Measurements from ENCODE around the gene TGIF1.

TGIF1 gene

DNA sequence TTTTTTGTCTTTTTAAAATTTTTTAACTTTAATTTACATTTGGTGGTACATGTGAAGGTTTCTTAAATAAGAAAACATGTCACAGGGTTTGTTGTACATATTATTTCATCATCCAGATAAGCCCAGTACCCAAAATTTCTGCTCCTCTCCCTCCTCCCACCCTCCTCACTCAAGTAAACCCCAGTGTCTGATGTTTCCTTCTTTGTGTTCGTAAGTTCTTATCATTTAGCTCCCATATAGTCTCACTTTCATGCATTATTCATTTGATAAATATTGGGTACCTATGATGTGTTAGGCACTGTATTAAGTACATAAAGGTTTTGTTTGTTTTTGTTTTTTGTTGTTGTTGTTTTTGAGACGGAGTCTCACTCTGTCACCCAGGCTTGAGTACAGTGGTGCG lies 5.7 kb upstream of the TGIF1 start:
- in situ Hi-C loops (cut with HindIII; ENCODE audit: low pct_unique_long_range_greater_than_20kb, low sequenced_read_pairs), result no loop called here
- no peak for TF ChIP-seq JUND (IDR thresholded peaks at IDR 0.05; ENCODE audit: low read depth)
- DNase-seq (ENCODE audit: low read depth in 1 of 2, low spot score in 1 of 2), result no peak

DNA sequence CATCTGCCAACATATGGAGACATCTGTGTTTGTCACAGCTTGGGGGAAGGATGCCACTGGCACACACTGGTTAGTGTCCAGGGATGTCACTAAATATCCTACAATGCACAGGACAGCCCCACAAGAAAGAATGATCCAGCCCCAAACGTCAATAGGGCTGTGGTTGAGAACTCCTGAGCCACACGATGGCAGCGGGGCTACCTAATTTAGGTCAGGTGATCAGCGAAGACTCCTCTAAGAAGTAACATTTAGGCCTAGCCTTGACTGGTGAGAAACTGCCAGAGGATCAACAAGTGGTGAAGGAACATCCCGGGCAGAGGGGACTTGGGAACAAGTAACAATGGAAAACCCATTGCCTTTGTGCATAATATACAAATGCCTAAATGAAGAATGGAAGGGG lies 5.0 kb upstream of the TGIF1 start:
- in situ Hi-C loops (cut with HindIII; ENCODE audit: low pct_unique_long_range_greater_than_20kb, low sequenced_read_pairs), result no loop called here
- no peak for TF ChIP-seq JUND (IDR thresholded peaks at IDR 0.05; ENCODE audit: low read depth)
- DNase-seq (ENCODE audit: low read depth in 1 of 2, low spot score in 1 of 2), result peak in 1 of 2 experiments; percentile 41

DNA sequence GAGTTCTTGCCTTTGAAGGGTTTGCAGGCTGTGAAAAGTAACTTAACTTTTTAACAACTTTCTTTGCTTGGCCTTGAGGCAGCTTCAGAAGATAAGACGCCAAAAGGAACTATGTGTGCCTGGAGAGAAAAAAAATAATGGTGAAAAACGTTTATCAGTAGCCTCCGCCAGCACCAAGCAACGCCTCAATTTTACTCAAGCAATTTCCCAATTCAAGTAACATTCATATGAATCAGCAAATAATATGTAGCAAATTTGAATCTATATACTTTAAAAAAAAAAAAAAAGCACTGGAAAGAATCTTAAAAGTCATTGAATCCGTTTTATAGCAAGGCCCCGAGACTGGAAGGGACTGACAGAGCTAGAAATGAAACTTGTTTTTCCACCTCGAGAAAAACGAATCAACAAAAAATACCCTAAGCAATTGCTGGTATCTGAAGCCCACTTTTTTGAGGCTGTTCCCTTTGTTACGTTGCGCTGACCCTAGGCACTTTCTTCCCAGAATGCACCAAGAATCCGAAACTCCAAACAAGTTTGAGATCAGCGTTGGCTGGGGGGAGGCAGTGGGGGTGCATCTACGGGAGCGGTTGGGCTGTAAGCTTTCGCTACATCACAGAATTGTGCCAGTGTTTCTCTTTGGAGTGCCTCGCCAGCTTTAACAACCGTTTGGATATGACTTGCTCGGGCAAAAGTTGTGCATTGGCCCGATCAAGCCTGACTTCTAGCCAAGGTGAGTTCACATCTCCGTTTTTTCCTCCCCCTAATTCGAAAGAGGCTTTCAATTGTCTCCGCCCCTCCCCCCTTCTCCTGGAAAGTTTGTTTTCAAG lies 2.7 kb upstream of the TGIF1 start:
- in situ Hi-C loops (cut with HindIII; ENCODE audit: low pct_unique_long_range_greater_than_20kb, low sequenced_read_pairs), result no loop called here
- DNase-seq (ENCODE audit: low read depth in 1 of 2, low spot score in 1 of 2), result no peak
- TF ChIP-seq JUND (IDR thresholded peaks at IDR 0.05; ENCODE audit: low read depth), result no peak

DNA sequence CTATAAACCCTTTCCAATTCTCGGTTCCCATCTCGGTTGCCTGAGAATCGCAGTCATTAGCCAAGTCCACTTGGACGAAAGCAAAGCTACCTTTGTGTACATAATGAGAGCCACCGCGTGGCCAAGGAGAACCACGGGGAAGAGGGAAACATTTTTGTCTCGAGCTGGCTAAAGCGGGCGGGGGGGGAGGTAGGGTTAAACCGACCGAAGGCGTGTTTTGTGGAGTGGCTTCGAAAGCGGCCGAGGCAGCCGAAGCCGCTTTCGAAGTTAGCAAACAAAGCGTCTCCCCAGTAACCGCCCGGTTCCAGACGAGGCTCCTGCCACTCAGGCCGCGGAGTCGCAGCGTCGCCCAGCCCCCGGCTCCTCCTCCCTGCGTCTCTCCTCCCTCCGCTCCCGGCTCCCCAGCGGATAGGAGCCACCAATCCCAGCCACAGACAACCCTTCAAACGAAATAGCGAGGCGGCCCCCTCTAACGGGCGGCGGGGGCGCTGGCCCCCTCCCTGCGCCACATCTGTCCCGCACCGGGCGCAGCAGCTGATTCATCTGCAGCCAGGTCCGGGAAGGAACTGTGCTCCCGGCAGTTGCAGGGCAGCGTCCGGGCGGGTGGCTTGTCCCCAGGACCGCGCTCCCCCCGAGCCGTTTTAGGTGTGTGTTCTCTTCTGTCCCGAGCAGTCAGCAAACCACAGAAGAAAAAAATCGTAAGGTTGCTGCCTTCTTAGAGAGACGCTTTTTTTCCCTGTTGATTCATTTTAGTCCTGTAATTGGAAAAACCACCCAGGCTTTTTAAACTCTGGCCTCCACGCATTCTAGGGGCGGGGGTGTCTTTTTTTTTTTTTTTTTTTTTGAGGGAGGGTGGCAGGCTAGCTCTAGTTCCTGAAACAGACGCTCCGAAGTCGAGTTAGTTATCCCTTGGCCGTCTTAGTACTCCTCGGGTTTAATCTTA lies 1.8 kb upstream of the TGIF1 start:
- in situ Hi-C loops (cut with HindIII; ENCODE audit: low pct_unique_long_range_greater_than_20kb, low sequenced_read_pairs), result no loop called here
- no peak for TF ChIP-seq JUND (IDR thresholded peaks at IDR 0.05; ENCODE audit: low read depth)
- DNase-seq (ENCODE audit: low read depth in 1 of 2, low spot score in 1 of 2), result peak; percentile 52 to 97

DNA sequence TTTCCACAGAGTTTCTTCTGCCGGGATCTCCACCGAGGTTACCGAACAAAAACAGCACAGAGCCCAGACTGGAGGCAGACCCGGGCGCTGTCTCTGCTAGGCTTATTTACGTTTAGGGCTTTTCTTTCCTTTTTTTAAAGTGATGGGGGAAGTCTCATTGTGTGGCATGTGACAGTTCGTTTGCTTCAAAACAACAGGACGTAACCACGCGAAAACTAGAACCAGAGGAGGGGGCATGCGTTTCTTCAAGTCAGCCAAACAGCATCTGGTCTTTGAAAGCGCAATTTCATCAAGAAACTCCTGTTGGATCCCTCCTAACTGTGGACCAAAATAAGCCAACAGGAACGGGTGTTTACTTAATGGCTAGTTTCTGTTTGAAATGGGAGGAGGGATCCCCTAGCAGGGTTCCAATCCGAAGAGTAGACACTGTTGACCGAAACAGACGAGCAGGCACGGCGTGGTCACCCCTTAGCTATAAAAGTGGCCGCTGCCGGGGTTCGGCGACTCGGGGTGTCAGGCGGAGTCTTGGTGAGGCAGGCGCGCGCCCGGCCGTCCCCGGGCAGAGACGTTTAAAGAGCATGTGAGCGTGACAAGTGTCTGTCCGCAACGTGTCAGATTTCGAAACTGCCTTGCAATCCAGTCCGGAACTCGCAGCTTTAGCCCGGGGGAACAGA lies 997 bp upstream of the TGIF1 start:
- DNase-seq (ENCODE audit: low read depth in 1 of 2, low spot score in 1 of 2), result peak in 1 of 2 experiments; percentile 92
- no peak for TF ChIP-seq JUND (IDR thresholded peaks at IDR 0.05; ENCODE audit: low read depth)
- in situ Hi-C loops (cut with HindIII; ENCODE audit: low pct_unique_long_range_greater_than_20kb, low sequenced_read_pairs), result no loop called here

DNA sequence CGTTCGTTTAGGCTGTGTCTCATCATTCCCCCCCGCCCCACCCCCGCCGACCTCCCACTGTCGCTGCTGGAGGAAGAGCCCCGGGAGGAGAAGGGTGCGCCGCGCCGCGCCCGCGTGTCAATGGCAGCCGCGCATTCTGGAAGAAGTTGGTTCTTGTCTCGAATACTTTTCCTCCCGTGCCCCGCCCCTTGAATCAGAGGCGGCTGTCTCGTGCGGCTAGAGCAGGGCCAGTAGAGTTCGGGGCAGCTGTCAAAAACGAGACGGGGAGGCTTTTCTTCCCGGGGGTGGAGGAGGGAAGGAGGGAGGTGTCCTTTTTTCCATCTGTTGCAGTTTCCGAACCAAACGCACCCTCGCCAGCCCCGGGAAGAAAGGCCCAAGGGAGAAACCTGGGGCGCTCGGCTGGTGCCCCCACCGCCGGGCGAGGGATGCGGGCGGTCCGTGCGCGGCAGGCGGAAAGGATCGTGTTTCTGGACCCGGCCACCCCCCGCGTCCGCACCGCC lies 410 bp upstream of the TGIF1 start:
- no peak for TF ChIP-seq JUND (IDR thresholded peaks at IDR 0.05; ENCODE audit: low read depth)
- peak in 1 of 2 experiments; percentile 84 for DNase-seq (ENCODE audit: low read depth in 1 of 2, low spot score in 1 of 2)
- in situ Hi-C loops (cut with HindIII; ENCODE audit: low pct_unique_long_range_greater_than_20kb, low sequenced_read_pairs), result no loop called here

DNA sequence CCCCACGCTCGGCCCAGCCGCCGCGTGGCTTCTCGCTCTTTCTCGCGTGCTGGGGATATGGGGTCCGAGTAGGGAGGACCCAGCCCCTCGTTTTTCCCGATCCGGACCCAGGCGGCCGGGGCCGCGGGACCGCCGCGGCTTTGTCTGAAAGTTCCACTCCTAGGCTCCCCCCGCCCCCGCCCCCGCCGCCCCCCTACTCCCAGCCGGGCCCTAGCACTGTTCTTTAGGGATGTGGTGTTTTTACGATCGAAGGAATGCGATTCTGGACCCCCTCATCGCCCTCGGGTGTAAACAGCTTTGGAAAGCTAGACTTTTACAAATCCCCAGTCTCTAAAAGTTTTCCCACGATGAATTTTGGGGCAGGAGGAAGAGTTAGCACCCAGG lies 819 bp downstream of the TGIF1 start:
- no peak for TF ChIP-seq JUND (IDR thresholded peaks at IDR 0.05; ENCODE audit: low read depth)
- in situ Hi-C loops (cut with HindIII; ENCODE audit: low pct_unique_long_range_greater_than_20kb, low sequenced_read_pairs), result no loop called here
- no peak for DNase-seq (ENCODE audit: low read depth in 1 of 2, low spot score in 1 of 2)

DNA sequence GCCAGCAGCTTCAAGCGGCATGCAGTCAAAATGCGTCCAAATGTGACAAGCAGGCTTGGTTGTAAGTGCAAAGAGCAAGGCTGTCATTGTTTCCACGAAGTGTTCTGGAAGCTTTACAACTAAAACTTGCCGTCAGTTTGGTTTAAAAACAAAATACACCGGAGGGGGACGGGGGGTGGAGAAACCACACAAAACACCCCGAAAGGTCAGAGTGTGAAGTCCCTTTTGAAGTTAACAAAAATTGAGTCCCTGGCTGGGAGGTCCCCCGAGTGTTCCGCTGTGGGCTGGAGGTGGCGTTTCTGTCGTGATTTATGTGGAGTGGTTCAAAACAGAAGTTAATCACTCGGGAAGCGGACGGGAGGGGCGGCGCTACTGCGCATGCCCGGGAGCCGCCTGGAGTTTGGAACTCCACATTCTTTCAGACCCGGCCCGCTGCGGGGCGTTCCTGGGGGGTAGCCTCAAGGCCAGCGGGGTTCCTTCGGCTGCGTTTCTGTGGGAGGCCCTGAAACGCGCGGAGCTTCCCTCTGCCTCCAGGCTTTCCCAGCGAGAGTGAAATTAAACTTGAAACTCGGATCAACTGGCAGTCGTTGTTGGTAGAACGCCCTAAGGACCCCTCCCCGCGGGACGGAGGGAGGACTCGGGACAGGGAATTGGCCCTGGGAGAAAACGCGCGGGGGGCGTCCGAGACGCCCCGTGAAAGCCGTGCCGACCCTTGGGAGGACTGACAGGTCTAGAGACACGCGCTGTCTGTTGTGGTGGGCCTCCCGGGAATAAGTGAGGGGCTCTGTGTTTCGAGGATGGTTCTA lies 1.4 kb downstream of the TGIF1 start:
- DNase-seq (ENCODE audit: low read depth in 1 of 2, low spot score in 1 of 2), result peak; percentile 39 to 87
- no peak for TF ChIP-seq JUND (IDR thresholded peaks at IDR 0.05; ENCODE audit: low read depth)
- in situ Hi-C loops (cut with HindIII; ENCODE audit: low pct_unique_long_range_greater_than_20kb, low sequenced_read_pairs), result no loop called here

DNA sequence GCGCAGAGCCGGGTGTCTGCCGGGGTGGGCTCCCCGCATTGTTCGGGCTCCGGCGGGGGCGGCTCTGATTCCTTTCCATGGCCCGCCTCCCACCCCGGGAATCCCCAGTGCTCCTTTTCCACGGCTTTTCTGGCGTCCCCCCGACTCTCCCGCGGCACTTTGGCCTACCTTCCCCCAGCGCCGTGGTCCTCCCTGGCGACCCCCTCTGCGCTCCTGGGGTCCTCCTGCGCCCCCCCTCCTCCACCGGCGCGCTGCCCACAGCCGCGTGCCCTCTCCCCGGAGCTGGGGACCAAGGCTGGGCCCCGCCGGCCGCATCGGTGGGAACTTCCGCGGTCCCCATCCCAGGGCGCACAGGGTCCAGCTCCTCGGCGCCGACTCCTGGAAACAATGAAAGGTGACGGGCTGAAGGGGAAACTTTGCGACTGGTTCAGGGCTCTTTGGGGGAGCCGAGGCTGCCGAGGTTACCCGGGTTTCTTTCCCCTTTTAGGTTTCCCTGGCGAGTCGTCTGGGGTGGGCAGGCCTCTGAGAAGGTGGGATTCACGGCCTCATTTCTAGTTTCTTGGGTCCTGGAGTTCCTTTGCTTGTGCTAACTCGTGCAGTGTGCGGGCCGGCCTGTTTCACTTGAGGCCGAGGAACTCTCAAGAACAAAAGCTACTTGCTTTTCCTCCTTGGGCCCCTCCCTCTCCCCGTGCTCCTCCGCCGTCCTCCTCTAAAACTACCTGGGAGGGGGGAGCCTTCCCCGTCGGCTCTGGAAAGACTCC lies 2.2 kb downstream of the TGIF1 start:
- no peak for TF ChIP-seq JUND (IDR thresholded peaks at IDR 0.05; ENCODE audit: low read depth)
- in situ Hi-C loops (cut with HindIII; ENCODE audit: low pct_unique_long_range_greater_than_20kb, low sequenced_read_pairs), result no loop called here
- peak in 1 of 2 experiments; percentile 68 for DNase-seq (ENCODE audit: low read depth in 1 of 2, low spot score in 1 of 2)

DNA sequence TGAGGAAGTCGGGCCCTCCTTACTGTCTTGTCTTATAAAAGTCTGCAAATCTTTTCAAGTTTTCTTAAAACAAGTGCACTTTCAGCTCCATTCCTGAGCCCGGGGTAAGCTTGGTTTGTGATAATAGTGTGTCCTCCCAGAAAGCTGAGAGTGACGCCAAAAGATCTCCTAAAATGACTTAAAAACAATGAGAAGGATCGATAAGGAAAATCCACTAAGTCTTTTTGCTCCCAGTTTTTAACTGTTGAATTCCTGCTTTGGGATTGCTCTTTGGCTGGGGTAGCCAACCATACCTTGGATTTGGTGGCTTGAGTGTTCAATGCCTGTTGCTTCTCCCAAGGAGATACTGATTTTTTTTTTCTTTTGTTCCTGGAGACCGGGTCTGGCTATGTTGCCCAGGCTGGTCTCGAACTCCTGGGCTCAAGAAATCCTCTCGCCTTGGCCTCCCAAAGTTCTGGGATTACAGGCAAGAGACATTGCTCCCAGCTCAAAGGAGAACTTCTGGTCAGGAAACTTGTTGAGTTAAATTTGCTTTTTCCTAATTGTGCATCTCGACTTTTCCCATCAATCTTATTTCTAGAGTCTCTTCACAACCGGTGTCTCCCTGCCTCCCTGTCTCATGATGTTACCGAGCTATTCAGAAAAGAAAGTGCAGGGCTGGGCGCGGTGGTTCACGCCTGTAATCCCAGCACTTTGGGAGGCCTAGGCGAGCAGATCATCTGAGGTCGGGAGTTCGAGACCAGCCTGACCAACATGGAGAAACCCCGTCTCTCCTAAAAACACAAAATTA lies 3.0 kb downstream of the TGIF1 start:
- peak in 1 of 2 experiments; percentile 6 for DNase-seq (ENCODE audit: low read depth in 1 of 2, low spot score in 1 of 2)
- TF ChIP-seq JUND (IDR thresholded peaks at IDR 0.05; ENCODE audit: low read depth), result no peak
- in situ Hi-C loops (cut with HindIII; ENCODE audit: low pct_unique_long_range_greater_than_20kb, low sequenced_read_pairs), result no loop called here

Data from T47D (cell line).